Panc1 (cell line): ENCODE measurements around the gene ALDH18A1. TPM values are rescaled to one million over a fixed set of nuclear protein-coding genes. Genes with fewer than 3 reads are reported as not detected.
"Not testable (repeated sequence)": the region's sequence is repeated elsewhere in the genome, so short reads cannot be mapped to it uniquely, and the experiment has no call there.

Source experiments
- ATAC-seq: fragments of 200-7000 bp; cut with Tn5 transposase; 2 replicates; pipeline ENCODE4 v1.9.1; 2020; ENCODE audit warnings: mild to moderate bottlenecking, moderate library complexity
- BruUV-seq: library from RNA; stranded (reverse); fragments of 400-500 nt; replicated peaks from 2 replicates; lab custom pipeline; 2021; lab: Mats Ljungman, UMichigan
- CTCF ChIA-PET: fragments of 300-600 bp; sonication (Branson Sonifier 250); formaldehyde crosslinking; loops from one replicate; lab custom pipeline; 2022; ENCODE audit warnings: antibody characterized with exemption; lab: Charles Lee
- POLR2A ChIA-PET: fragments of 300-600 bp; sonication (Branson Sonifier 250); formaldehyde crosslinking; loops from one replicate; lab custom pipeline; 2022; ENCODE audit warnings: antibody characterized with exemption; lab: Charles Lee
- DNase-seq: peaks from one replicate; pipeline ENCODE4 v3.0.0-alpha.2; 2010; ENCODE audit warnings: low read depth, low spot score
- H3K27ac ChIP-seq: 2 replicates; pipeline ENCODE4 v1.5.1; 2011; ENCODE audit warnings: mild to moderate bottlenecking, low read length, inconsistent platforms
- H3K27me3 ChIP-seq: fragments of 200-500 bp; sonication (Bioruptor generic); 2 replicates; pipeline ENCODE4 v1.6.0; 2014; ENCODE audit warnings: low read length, inconsistent platforms; ENCODE audit not compliant: control insufficient read depth, insufficient read depth
- H3K36me3 ChIP-seq: fragments of 200-500 bp; sonication (Bioruptor generic); 2 replicates; pipeline ENCODE4 v1.5.1; 2014; ENCODE audit warnings: inconsistent platforms, mild to moderate bottlenecking, low read length, moderate library complexity; ENCODE audit not compliant: control insufficient read depth, insufficient read depth
- H3K4me1 ChIP-seq: 2 replicates; pipeline ENCODE4 v1.5.1; 2011; ENCODE audit warnings: inconsistent platforms, mild to moderate bottlenecking, low read length, moderate library complexity; ENCODE audit not compliant: control insufficient read depth, insufficient read depth
- H3K4me3 ChIP-seq, 2 experiments: 2 replicates each; pipeline ENCODE4 v1.5.1; 2011 to 2012; ENCODE audit warnings: low read depth in 2 of 2, low read length in 2 of 2, mild to moderate bottlenecking in 2 of 2, inconsistent platforms in 1 of 2, moderate library complexity in 1 of 2
- H3K9me3 ChIP-seq: fragments of 200-500 bp; sonication (Bioruptor generic); 2 replicates; pipeline ENCODE4 v1.5.1; 2014; ENCODE audit warnings: low read depth, mild to moderate bottlenecking, inconsistent platforms, low read length, moderate library complexity; ENCODE audit not compliant: control insufficient read depth, insufficient read depth
- CTCF ChIP-seq: fragments of 450-650 bp; IDR thresholded peaks from 2 replicates; pipeline ENCODE4 v1.5.1; 2017; ENCODE audit warnings: mild to moderate bottlenecking
- POLR2AphosphoS5 ChIP-seq: IDR thresholded peaks from 2 replicates; pipeline ENCODE4 v1.6.1; 2012; ENCODE audit warnings: mild to moderate bottlenecking, low read depth, low read length, moderate library complexity
- REST ChIP-seq, 2 experiments: IDR thresholded peaks; 2 replicates each; pipeline ENCODE4 v1.6.1; 2011 to 2012; ENCODE audit warnings: low read depth in 2 of 2, control low read depth in 1 of 2, low read length in 1 of 2, mild to moderate bottlenecking in 1 of 2, moderate library complexity in 1 of 2; ENCODE audit not compliant: insufficient read depth in 1 of 2
- SIN3A ChIP-seq: IDR thresholded peaks from 2 replicates; pipeline ENCODE4 v1.6.1; 2012; ENCODE audit warnings: low read depth, mild to moderate bottlenecking, low read length, moderate library complexity, borderline replicate concordance; ENCODE audit not compliant: insufficient read depth
- TCF7L2 ChIP-seq: IDR thresholded peaks from 2 replicates; pipeline ENCODE4 v1.6.1; 2011; ENCODE audit warnings: mild to moderate bottlenecking, low read depth, low read length, inconsistent platforms
- in situ Hi-C: cut with HindIII; loops from 2 replicates; pipeline ENCODE4 v1.10.0; 2016; ENCODE audit warnings: low sequenced_read_pairs, low pct_unique_long_range_greater_than_20kb
- intact Hi-C: fragments of 100-400 bp; cut with micrococcal nuclease; formaldehyde crosslinking; loops from one replicate; pipeline ENCODE4 v1.10.0; 2022; ENCODE audit not compliant: unreplicated experiment
- total RNA-seq: library from RNA; stranded (reverse); gene quantifications from one replicate; pipeline ENCODE4 v1.2.1, GENCODE V29; 2021; ENCODE audit not compliant: unreplicated experiment

The ALDH18A1 gene
- total RNA-seq, 1 experiment from 2014 or later: 68.0 TPM

GRCh38 chr10:95626500-95626899 is 30.0 kb downstream of the ALDH18A1 start:
- Histone ChIP-seq H3K4me3 (no peak overlapping the region), H3K27ac (no peak overlapping the region), H3K36me3 (peaks cover 11% of the 10 kb centered on the region; the same call in 1 of the 2 replicates), H3K4me1 (no peaks in the 10 kb centered on the region), H3K9me3 (no peaks in the 10 kb centered on the region), H3K27me3 (no peaks in the 10 kb centered on the region)
- DNase-seq: no peak
- intact Hi-C loops: no loop called here
- POLR2A ChIA-PET: no interaction called here
- CTCF ChIA-PET: no interaction called here
- no peak for ATAC-seq
- no TSS peak for BruUV-seq
- in situ Hi-C loops: no loop called here
- TF ChIP-seq POLR2AphosphoS5 (no peak), REST (IDR thresholded peaks at IDR 0.05; ENCODE audit: insufficient read depth in 1 of 2, low read depth in 2 of 2, low read length in 1 of 2) (no peak), CTCF (no peak), TCF7L2 (no peak), SIN3A (no peak)

- BruUV-seq, H3K4me1 ChIP-seq, DNase-seq, ATAC-seq, intact Hi-C loops, POLR2A ChIA-PET, H3K27me3 ChIP-seq, in situ Hi-C loops, H3K36me3 ChIP-seq, H3K9me3 ChIP-seq, CTCF ChIA-PET, H3K4me3 ChIP-seq, H3K27ac ChIP-seq: not testable (repeated sequence)
Observed at GRCh38 chr10:95620415-95620814, 36.1 kb downstream of the ALDH18A1 start.

- in situ Hi-C loops: no loop called here
- Histone ChIP-seq H3K4me3 (no peak overlapping the region), H3K9me3 (no peaks in the 10 kb centered on the region), H3K36me3 (peaks cover 16% of the 10 kb centered on the region), H3K4me1 (no peaks in the 10 kb centered on the region), H3K27me3 (no peaks in the 10 kb centered on the region), H3K27ac (no peak overlapping the region)
- no peak for ATAC-seq
- intact Hi-C loops: no loop called here
- BruUV-seq: no TSS peak
- DNase-seq: no peak
- ChIA-PET CTCF (no interaction called here), POLR2A (no interaction called here)
- no peak for TF ChIP-seq TCF7L2
- TF ChIP-seq CTCF: no peak
- no peak for TF ChIP-seq POLR2AphosphoS5
- no peak for TF ChIP-seq SIN3A
- TF ChIP-seq REST (IDR thresholded peaks at IDR 0.05; ENCODE audit: insufficient read depth in 1 of 2, low read depth in 2 of 2, low read length in 1 of 2): no peak
Observed at GRCh38 chr10:95618101-95618500, 38.4 kb downstream of the ALDH18A1 start.
